Spinal cord (tissue), 10 donors: ENCODE data around the gene DICER1. TPM values are rescaled to one million over a fixed set of nuclear protein-coding genes. Genes with fewer than 3 reads are reported as not detected.
"Not testable (repeated sequence)": the region's sequence is repeated elsewhere in the genome, so short reads cannot be mapped to it uniquely, and the experiment has no call there.

ENCODE experiments used
- DNase-seq, 6 donors: peaks; one replicate each; pipeline versions ENCODE4 v3.0.0 to v3.0.0-alpha.2; 2013 to 2015; ENCODE audit warnings: low spot score in 6 of 6, low read depth in 4 of 6
- H3K27ac ChIP-seq: one replicate; pipeline ENCODE4 v1.5.1; 2013; ENCODE audit warnings: low read depth, low read length, control low read depth
- H3K27me3 ChIP-seq: one replicate; pipeline ENCODE4 v1.6.1; 2013; ENCODE audit warnings: low read length; ENCODE audit not compliant: control insufficient read depth, insufficient read depth
- H3K36me3 ChIP-seq: one replicate; pipeline ENCODE4 v1.6.1; 2013; ENCODE audit warnings: low read length; ENCODE audit not compliant: control insufficient read depth, insufficient read depth
- H3K4me1 ChIP-seq: one replicate; pipeline ENCODE4 v1.6.1; 2013; ENCODE audit warnings: low read length; ENCODE audit not compliant: control insufficient read depth, insufficient read depth
- H3K4me3 ChIP-seq: one replicate; pipeline ENCODE4 v1.5.1; 2013; ENCODE audit warnings: low read depth, low read length, control low read depth
- H3K9me3 ChIP-seq: one replicate; pipeline ENCODE4 v1.6.1; 2013; ENCODE audit warnings: low read length; ENCODE audit not compliant: control insufficient read depth, insufficient read depth
- WGBS: methylation state at CpG from one replicate; pipeline ENCODE4 v1.1.5; 2013; ENCODE audit warnings: missing lambda C conversion rate; ENCODE audit not compliant: insufficient coverage; 5-methylcytosine and 5-hydroxymethylcytosine counted together
- long read RNA-seq, 4 donors: transcript quantifications; one replicate each; lab custom pipeline, GENCODE V29; 2026
- polyA plus RNA-seq, 2 donors: library from polyadenylated mRNA; unstranded; fragments of 120-200 nt; gene quantifications; one replicate each; pipeline ENCODE4 v1.2.1, GENCODE V29; 2013; ENCODE audit not compliant: insufficient read length in 2 of 2
- total RNA-seq, 2 donors: library from RNA; depleted of rRNA in 1 of 2; stranded (reverse); fragments of 120-200 nt in 1 of 2; fragments of >200 nt in 1 of 2; gene quantifications; one replicate each; pipeline versions ENCODE4 v1.2.3 to v1.2.4, GENCODE V29; 2013 to 2014
- donor health status: healthy.

The DICER1 gene, protein sequence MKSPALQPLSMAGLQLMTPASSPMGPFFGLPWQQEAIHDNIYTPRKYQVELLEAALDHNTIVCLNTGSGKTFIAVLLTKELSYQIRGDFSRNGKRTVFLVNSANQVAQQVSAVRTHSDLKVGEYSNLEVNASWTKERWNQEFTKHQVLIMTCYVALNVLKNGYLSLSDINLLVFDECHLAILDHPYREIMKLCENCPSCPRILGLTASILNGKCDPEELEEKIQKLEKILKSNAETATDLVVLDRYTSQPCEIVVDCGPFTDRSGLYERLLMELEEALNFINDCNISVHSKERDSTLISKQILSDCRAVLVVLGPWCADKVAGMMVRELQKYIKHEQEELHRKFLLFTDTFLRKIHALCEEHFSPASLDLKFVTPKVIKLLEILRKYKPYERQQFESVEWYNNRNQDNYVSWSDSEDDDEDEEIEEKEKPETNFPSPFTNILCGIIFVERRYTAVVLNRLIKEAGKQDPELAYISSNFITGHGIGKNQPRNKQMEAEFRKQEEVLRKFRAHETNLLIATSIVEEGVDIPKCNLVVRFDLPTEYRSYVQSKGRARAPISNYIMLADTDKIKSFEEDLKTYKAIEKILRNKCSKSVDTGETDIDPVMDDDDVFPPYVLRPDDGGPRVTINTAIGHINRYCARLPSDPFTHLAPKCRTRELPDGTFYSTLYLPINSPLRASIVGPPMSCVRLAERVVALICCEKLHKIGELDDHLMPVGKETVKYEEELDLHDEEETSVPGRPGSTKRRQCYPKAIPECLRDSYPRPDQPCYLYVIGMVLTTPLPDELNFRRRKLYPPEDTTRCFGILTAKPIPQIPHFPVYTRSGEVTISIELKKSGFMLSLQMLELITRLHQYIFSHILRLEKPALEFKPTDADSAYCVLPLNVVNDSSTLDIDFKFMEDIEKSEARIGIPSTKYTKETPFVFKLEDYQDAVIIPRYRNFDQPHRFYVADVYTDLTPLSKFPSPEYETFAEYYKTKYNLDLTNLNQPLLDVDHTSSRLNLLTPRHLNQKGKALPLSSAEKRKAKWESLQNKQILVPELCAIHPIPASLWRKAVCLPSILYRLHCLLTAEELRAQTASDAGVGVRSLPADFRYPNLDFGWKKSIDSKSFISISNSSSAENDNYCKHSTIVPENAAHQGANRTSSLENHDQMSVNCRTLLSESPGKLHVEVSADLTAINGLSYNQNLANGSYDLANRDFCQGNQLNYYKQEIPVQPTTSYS (N-terminal part only)
- total RNA-seq, result 100 to 1,000 TPM in 1 of 2 donors, 10 to 100 TPM in 1; 66.4 to 136 TPM
- 10 to 100 TPM; 36.7 to 53.1 TPM for polyA plus RNA-seq
- long read RNA-seq, donor 1, partial matches to known transcripts, result 7 of 17 reads
- long read RNA-seq, donor 1, other reads (novel, unspliced or antisense), result 10 of 17 reads
- long read RNA-seq, donor 2, result 0 reads
- long read RNA-seq, donor 3, partial matches to known transcripts, result 6 of 7 reads
- long read RNA-seq, donor 3, other reads (novel, unspliced or antisense), result 0 of 7 reads
- long read RNA-seq, donor 4, partial matches to known transcripts, result 14 of 14 reads
- long read RNA-seq, donor 4, other reads (novel, unspliced or antisense), result 0 of 14 reads

DNA sequence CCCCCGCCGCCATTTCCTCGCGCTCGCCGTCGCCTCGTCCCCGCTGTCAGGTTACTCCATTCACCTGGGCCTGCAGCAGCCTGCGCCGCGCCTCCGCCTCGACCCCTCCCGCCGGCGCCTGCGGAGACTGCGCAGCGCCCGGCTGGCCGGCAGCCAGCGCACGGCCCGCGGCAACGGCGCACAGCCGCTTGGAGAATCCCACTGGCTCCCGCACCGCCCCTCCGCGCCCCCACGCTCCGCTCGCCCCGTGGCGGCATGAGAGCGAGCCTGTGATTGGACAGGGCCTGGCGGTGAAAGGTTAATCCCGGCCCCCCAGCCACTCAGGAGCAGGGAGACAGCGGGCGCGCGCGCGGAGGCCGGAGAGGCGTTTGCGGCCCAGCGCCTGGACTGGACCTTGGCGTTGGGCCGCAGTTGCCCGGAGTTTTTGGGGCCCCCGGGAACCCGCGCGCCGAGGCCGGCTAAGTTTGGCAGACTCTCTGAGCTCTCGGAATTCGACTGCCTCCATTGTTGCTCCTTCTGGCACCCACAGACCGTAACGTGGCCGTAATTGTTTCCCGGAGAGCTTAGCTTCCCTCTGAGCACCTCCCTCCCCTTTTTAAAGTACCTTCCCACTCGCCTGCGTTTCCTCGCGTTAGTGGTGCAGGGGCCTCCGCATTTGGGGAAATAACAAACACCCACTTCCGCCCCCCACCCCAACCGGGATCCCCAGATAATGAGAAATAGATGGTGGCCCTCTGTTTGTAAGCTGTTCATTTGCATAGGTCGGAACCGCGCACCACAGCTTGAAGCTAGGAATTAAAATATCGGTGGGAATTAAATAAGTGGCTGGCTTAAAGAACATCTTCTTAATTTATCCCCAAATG, at the start of gene DICER1:
DICER1 (minus strand) TSS at position 203 of the 863 bp plus-strand sequence. CDS start 24,071 bp downstream, outside the sequence.
- WGBS, result under 1% methylated on average over 66 of the region's 77 CpGs
- H3K27ac ChIP-seq, result peak within 1 kb of the TSS; percentile 91
- H3K4me3 ChIP-seq, result peak within 1 kb of the TSS; percentile 71
- no peaks in the 10 kb centered on the region for H3K27me3 ChIP-seq
- H3K4me1 ChIP-seq, result peaks cover 9% of the 10 kb centered on the region
- H3K9me3 ChIP-seq, result no peaks in the 10 kb centered on the region
- H3K36me3 ChIP-seq, result no peaks in the 10 kb centered on the region
- peak; percentile 86 to 99 (median 94) for DNase-seq

DNA sequence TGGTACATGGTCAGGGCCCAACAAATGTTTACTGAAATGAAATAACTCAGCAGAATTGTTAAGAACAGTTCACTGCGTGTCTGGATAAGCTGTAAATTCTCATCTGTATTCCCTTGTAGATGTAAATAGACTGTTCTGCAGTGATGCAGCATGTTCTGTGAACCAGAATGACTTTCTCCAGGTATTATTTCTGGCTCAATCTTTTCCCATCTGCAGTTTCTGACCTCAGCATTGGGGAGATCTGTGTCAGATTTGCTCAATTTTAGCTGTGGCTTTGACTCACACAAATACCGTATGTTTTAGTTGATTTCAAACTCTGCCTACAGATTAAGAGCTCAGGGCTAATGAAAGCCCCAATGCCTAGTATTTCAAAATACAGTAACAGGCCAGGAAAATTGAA, 49.2 kb upstream of the DICER1 start:
- Histone ChIP-seq H3K27ac (no peak overlapping the region), H3K4me1 (peaks cover 4% of the 10 kb centered on the region), H3K36me3 (peaks cover 5% of the 10 kb centered on the region), H3K9me3 (peaks cover 5% of the 10 kb centered on the region), H3K27me3 (no peaks in the 10 kb centered on the region), H3K4me3 (no peak overlapping the region)
- 83% methylated on average over 1 of the region's 2 CpGs for WGBS
- no peak for DNase-seq

DNA sequence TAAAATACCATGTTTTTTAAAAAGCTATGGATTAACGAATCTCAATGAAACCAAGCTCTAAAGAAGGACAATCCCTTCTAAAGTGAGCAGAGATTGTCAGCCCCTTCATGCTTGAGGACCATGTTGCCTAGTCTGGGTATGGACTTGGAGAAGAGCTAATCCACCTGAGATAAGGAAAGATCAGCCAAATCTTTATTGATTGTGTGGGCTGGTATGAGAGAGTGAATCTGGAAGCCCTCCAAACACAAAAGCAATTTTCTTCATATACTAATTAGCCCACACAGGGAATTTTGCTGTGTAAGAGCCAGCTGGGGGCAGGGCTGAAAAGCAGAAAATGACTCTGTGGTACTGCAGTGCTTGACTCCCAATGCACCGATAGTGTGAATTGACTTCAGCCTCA, 47.4 kb upstream of the DICER1 start:
- H3K9me3 ChIP-seq, result peaks cover 5% of the 10 kb centered on the region
- H3K27me3 ChIP-seq, result no peaks in the 10 kb centered on the region
- H3K4me3 ChIP-seq, result no peak overlapping the region
- H3K4me1 ChIP-seq, result peaks cover 4% of the 10 kb centered on the region
- no peak for DNase-seq
- peaks cover 5% of the 10 kb centered on the region for H3K36me3 ChIP-seq
- H3K27ac ChIP-seq, result no peak overlapping the region
- no CpG with 5 or more reads among the region's 2 CpGs for WGBS

DNA sequence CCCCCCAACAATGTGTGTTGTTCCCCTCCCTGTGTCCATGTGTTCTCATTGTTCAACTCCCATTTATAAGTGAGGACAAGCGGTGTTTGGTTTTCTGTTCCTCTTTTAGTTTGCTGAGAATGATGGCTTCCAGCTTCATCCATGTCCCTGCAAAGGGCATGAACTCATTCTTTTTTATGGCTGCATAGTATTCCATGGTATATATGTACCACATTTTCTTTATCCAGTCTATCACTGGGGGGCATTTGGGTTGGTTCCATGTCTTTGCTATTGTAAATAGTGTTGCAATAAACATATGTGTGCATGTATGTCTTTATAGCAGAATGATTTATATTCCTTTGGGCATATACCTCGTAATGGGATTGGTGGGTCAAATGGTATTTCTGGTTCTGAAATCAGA, 44.4 kb upstream of the DICER1 start:
- not testable (repeated sequence) for DNase-seq, H3K4me3 ChIP-seq
- WGBS, result no CpG with 5 or more reads among the region's 2 CpGs

DNA sequence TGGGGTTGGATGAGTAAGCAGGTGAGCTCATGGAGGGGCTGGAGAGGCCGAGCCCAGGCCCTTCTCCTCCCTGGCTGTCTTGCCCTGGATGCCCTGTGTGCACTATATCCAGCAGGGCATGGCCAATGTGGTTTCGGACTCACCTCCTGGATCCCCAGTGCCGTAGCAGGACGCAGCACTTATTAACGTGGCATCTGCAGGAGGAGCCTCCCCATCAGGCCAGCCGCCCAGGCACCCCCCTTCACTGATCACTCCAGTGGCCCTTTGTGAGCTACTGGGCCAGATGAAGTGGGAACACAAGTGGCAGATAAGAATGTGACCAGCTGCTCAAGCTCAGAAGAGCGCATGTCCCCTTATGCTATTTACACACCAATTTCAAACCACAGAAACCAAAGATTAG, 43.1 kb upstream of the DICER1 start:
- WGBS, result 100% methylated on average over 4 of the region's 7 CpGs
- Histone ChIP-seq H3K4me1 (no peaks in the 10 kb centered on the region), H3K27ac (no peak overlapping the region), H3K4me3 (no peak overlapping the region), H3K27me3 (no peaks in the 10 kb centered on the region), H3K9me3 (peaks cover 3% of the 10 kb centered on the region), H3K36me3 (peaks cover 5% of the 10 kb centered on the region)
- no peak for DNase-seq

More for the DNA sequence above, 44.4 kb upstream of the DICER1 start:
- H3K27ac ChIP-seq, H3K36me3 ChIP-seq, H3K9me3 ChIP-seq, H3K4me1 ChIP-seq, H3K27me3 ChIP-seq: not testable (repeated sequence)

DNA sequence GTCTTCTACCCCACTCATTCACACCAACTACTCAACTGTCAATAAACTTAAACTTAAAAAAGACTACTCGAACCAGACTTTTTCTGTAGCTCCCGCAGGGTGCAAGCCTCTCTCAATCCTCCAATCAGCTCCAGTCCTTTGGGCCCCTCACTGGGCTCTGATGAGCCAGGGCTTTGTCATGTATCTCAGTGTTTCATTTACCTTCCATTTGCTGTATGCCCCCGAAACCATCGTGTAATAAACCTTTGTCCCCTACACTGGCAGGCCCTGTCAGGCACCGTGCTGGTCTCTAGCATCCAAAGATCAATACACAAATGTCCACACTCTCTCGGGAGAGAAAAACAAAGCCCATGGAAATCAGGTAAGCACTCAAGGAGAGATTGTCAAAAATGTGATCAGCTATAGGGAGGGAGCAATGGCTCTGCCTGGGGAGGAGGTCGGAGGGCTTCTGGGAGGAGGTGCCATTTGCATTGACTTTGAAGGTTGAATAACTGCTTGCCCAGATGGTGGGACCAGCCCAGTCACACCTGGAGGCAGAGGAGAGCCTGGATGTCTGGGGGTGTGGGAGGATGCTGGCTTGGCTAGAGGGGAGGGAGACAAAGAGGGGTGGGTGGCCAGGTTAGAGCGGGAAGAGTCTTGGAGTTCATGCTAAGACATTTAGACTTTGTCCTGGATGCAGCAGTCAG, 42.1 kb upstream of the DICER1 start:
- Histone ChIP-seq H3K36me3 (peaks cover 5% of the 10 kb centered on the region), H3K9me3 (no peaks in the 10 kb centered on the region), H3K4me3 (no peak overlapping the region), H3K4me1 (no peaks in the 10 kb centered on the region), H3K27ac (no peak overlapping the region), H3K27me3 (no peaks in the 10 kb centered on the region)
- no peak for DNase-seq
- WGBS, result 70% methylated on average over 4 of the region's 8 CpGs

DNA sequence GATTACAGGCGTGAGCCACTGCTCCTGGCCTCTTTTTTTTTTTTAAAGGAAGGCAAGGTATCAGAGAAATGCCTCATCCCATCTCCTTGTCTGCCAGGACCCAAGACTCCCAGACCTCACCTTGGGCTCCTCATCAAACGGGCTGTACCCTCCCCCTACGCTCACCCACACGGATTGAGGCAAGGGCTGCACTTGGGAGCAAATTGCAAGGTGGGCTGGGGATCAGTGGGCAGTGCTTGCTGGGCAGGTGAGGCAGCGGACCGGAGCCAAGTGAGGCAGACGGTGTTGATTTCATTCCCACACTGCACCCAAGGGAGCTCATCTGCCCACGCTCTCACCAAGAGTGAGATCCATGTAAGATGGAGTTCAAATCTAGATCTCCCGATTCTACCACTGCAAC, 41.0 kb upstream of the DICER1 start:
- Histone ChIP-seq H3K4me3 (no peak overlapping the region), H3K27ac (no peak overlapping the region), H3K36me3 (peaks cover 5% of the 10 kb centered on the region), H3K4me1 (no peaks in the 10 kb centered on the region), H3K9me3 (no peaks in the 10 kb centered on the region), H3K27me3 (no peaks in the 10 kb centered on the region)
- DNase-seq, result no peak
- 91% methylated on average over 6 of the region's 9 CpGs for WGBS

DNA sequence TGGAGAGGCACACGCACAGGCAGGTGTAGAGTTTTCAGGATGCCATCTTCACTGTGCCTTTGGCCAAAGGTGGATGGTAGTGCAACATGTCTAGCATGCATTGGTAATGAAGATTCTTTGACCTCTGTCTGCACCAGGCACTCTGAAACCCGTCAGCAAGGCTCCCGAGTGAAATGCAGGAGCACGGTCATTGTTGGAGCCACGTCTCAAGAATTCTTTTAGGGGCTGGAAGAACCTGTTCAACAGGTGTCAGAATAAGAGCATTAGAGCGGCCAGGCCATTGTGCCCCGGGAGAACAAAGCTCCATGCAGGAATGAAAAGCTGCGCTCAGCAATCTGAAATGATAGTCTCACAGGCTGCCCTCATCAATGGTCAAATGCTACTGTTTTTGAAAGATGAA, 40.2 kb upstream of the DICER1 start:
- no peak overlapping the region for H3K27ac ChIP-seq

More for the DNA sequence above, 40.2 kb upstream of the DICER1 start:
- Histone ChIP-seq H3K9me3 (no peaks in the 10 kb centered on the region), H3K36me3 (no peaks in the 10 kb centered on the region), H3K4me3 (no peak overlapping the region), H3K27me3 (no peaks in the 10 kb centered on the region), H3K4me1 (no peaks in the 10 kb centered on the region)
- no peak for DNase-seq
- 80% methylated on average over 8 of the region's 8 CpGs for WGBS
